ENCODE data around the gene NCBP2L.

NCBP2L gene

GRCh38 chrX:107826238-107827029 lies 48.9 kb downstream of the NCBP2L start:
- H3K4me1 ChIP-seq (ENCODE audit: insufficient read depth, low read length) = no peaks in the 10 kb centered on the region
- no peaks in the 10 kb centered on the region for H3K36me3 ChIP-seq (ENCODE audit: insufficient read depth, low read length)
- H3K9me3 ChIP-seq (ENCODE audit: insufficient read depth, low read length, severe bottlenecking) = no peaks in the 10 kb centered on the region
- H3K9ac ChIP-seq (ENCODE audit: low read depth, low read length) = no peak overlapping the region
- no peak for DNase-seq
- no peak overlapping the region for H3K27ac ChIP-seq (ENCODE audit: low read length)
- ATAC-seq (ENCODE audit: insufficient read depth, low read depth) = no peak
- H3K27me3 ChIP-seq (ENCODE audit: insufficient read depth, low read length, poor library complexity) = no peaks in the 10 kb centered on the region
- H3K4me3 ChIP-seq (ENCODE audit: low read depth in 1 of 2, low read length in 2 of 2) = no peak overlapping the region
- no peak overlapping the region for H3K4me2 ChIP-seq (ENCODE audit: insufficient read depth, low read length)
- TF ChIP-seq, protein P1, sequence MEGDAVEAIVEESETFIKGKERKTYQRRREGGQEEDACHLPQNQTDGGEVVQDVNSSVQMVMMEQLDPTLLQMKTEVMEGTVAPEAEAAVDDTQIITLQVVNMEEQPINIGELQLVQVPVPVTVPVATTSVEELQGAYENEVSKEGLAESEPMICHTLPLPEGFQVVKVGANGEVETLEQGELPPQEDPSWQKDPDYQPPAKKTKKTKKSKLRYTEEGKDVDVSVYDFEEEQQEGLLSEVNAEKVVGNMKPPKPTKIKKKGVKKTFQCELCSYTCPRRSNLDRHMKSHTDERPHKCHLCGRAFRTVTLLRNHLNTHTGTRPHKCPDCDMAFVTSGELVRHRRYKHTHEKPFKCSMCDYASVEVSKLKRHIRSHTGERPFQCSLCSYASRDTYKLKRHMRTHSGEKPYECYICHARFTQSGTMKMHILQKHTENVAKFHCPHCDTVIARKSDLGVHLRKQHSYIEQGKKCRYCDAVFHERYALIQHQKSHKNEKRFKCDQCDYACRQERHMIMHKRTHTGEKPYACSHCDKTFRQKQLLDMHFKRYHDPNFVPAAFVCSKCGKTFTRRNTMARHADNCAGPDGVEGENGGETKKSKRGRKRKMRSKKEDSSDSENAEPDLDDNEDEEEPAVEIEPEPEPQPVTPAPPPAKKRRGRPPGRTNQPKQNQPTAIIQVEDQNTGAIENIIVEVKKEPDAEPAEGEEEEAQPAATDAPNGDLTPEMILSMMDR (IDR thresholded peaks at IDR 0.05; ENCODE audit: borderline replicate concordance, extremely low read depth, low read length, poor library complexity, severe bottlenecking) = no peak
- TF ChIP-seq EZH2 (IDR thresholded peaks at IDR 0.05; ENCODE audit: borderline replicate concordance, low read depth, low read length, severe bottlenecking) = no peak
- no peak overlapping the region for H2AFZ ChIP-seq (ENCODE audit: low read depth, low read length)
- no peaks in the 10 kb centered on the region for H4K20me1 ChIP-seq (ENCODE audit: insufficient read depth, low read length)
- no peaks in the 10 kb centered on the region for H3K79me2 ChIP-seq (ENCODE audit: insufficient read depth, low read length)

DNA sequence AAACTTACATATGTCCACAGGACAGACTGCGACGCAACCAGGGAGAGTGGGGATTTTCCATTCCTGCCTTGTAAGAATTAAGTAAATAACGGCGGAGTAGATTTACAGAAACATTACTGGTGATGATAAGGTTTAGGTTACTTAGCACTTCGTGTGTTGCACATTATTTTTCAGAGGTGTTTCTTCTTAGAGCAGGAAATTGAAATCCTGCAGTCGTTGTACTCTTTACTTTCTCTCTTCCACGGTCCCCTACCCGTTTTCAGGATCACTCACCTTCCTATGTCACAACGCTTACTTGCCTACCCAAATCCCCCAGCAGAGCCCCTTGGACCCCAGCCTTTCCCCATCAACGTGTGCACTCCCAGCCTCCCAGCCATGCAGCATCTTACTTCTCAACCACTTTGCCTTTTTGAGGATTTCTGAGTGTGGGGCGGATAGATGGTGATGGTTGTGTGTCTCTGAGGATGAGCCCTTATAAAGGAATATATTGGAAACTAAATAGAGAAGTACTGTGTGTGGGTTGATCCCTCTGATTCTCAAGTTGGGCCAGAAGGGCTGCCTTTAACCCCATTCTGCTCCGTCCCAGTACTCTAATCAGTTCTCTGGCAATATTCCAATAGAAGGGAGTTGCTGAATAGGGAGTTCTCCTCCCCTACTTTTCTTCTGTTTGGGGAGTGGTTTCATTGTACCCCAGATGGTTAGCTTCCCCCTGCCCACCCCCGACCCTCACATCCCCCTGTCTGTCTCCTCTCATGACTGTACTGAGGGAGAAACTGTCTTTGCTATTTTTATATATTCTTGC lies 49.7 kb downstream of the NCBP2L start:
- DNase-seq = no peak

DNA sequence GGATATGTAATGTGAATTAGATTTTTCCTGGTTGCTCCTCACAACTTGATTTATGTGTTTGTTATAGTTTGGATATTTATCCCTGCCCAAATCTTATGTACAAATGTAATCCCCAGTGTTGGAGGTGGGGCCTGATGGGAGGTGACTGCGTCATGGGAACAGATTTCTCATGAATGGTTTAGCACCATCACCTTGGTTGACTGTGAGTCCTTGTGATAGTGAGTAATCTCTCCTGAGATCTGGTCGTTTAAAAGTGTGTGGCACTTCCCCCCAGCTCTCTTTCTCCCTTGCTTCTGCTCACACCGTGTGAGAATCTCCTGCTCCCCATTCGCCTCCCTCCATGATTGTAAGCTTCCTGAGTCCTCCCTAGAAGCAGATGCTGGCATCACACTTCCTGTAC lies 50.3 kb downstream of the NCBP2L start:
- Histone ChIP-seq H3K4me2 (ENCODE audit: insufficient read depth, low read length) (no peak overlapping the region), H3K27ac (ENCODE audit: low read length) (no peak overlapping the region)

More for the DNA sequence above, 49.7 kb downstream of the NCBP2L start:
- TF ChIP-seq, protein P1 (IDR thresholded peaks at IDR 0.05; ENCODE audit: borderline replicate concordance, extremely low read depth, low read length, poor library complexity, severe bottlenecking) = no peak
- TF ChIP-seq EZH2 (IDR thresholded peaks at IDR 0.05; ENCODE audit: borderline replicate concordance, low read depth, low read length, severe bottlenecking) = no peak
- Histone ChIP-seq H4K20me1 (ENCODE audit: insufficient read depth, low read length) (no peaks in the 10 kb centered on the region), H3K27ac (ENCODE audit: low read length) (no peak overlapping the region), H3K4me3 (ENCODE audit: low read depth in 1 of 2, low read length in 2 of 2) (no peak overlapping the region), H3K9ac (ENCODE audit: low read depth, low read length) (no peak overlapping the region), H3K79me2 (ENCODE audit: insufficient read depth, low read length) (no peaks in the 10 kb centered on the region), H2AFZ (ENCODE audit: low read depth, low read length) (no peak overlapping the region), H3K9me3 (ENCODE audit: insufficient read depth, low read length, severe bottlenecking) (no peaks in the 10 kb centered on the region), H3K36me3 (ENCODE audit: insufficient read depth, low read length) (no peaks in the 10 kb centered on the region), H3K27me3 (ENCODE audit: insufficient read depth, low read length, poor library complexity) (no peaks in the 10 kb centered on the region), H3K4me1 (ENCODE audit: insufficient read depth, low read length) (no peaks in the 10 kb centered on the region), H3K4me2 (ENCODE audit: insufficient read depth, low read length) (no peak overlapping the region)
- no peak for ATAC-seq (ENCODE audit: insufficient read depth, low read depth)

More for the DNA sequence above, 50.3 kb downstream of the NCBP2L start:
- Histone ChIP-seq H3K79me2 (ENCODE audit: insufficient read depth, low read length) (no peaks in the 10 kb centered on the region), H3K27me3 (ENCODE audit: insufficient read depth, low read length, poor library complexity) (no peaks in the 10 kb centered on the region), H3K4me3 (ENCODE audit: low read depth in 1 of 2, low read length in 2 of 2) (no peak overlapping the region), H3K9ac (ENCODE audit: low read depth, low read length) (no peak overlapping the region), H3K9me3 (ENCODE audit: insufficient read depth, low read length, severe bottlenecking) (no peaks in the 10 kb centered on the region), H4K20me1 (ENCODE audit: insufficient read depth, low read length) (no peaks in the 10 kb centered on the region), H3K36me3 (ENCODE audit: insufficient read depth, low read length) (no peaks in the 10 kb centered on the region), H3K4me1 (ENCODE audit: insufficient read depth, low read length) (no peaks in the 10 kb centered on the region), H2AFZ (ENCODE audit: low read depth, low read length) (no peak overlapping the region)
- DNase-seq = no peak
- no peak for ATAC-seq (ENCODE audit: insufficient read depth, low read depth)
- TF ChIP-seq, protein P1 (IDR thresholded peaks at IDR 0.05; ENCODE audit: borderline replicate concordance, extremely low read depth, low read length, poor library complexity, severe bottlenecking) = no peak
- no peak for TF ChIP-seq EZH2 (IDR thresholded peaks at IDR 0.05; ENCODE audit: borderline replicate concordance, low read depth, low read length, severe bottlenecking)
